OCI-LY7 (cell line): ENCODE results near the gene MZB1. TPM values are rescaled to one million over a fixed set of nuclear protein-coding genes. Genes with fewer than 3 reads are reported as not detected.

Experiments used
- BruUV-seq: library from RNA; stranded (reverse); fragments of 400-500 nt; replicated peaks from 2 replicates; lab custom pipeline; 2021; lab: Mats Ljungman, UMichigan
- CTCF ChIA-PET: fragments of 300-600 bp; sonication (Branson Sonifier 250); formaldehyde crosslinking; loops from one replicate; lab custom pipeline; 2022; ENCODE audit warnings: antibody characterized with exemption; ENCODE audit not compliant: unreplicated experiment; lab: Charles Lee
- POLR2A ChIA-PET: fragments of 300-600 bp; sonication (Branson Sonifier 250); formaldehyde crosslinking; loops from one replicate; lab custom pipeline; 2022; ENCODE audit warnings: antibody characterized with exemption; lab: Charles Lee
- DNase-seq: peaks from one replicate; pipeline ENCODE4 v3.0.0-alpha.2; 2015; ENCODE audit warnings: low spot score
- H2AFZ ChIP-seq: fragments of 200-600 bp; sonication (generic), shearing (Covaris generic); 2 replicates; pipeline ENCODE4 v1.6.1; 2014; ENCODE audit warnings: mild to moderate bottlenecking, antibody characterized with exemption, low read length, moderate library complexity
- H3K27ac ChIP-seq: fragments of 200-600 bp; sonication (generic); 2 replicates; pipeline ENCODE4 v1.5.1; 2014; ENCODE audit warnings: mixed run types, low read depth, mild to moderate bottlenecking, moderate library complexity, low read length, inconsistent platforms; ENCODE audit not compliant: poor library complexity, severe bottlenecking
- H3K36me3 ChIP-seq: fragments of 200-600 bp; sonication (generic); 2 replicates; pipeline ENCODE4 v1.6.1; 2014; ENCODE audit warnings: mild to moderate bottlenecking, antibody characterized with exemption, low read length, moderate library complexity, mixed read lengths; ENCODE audit not compliant: insufficient read depth
- H3K4me1 ChIP-seq: fragments of 200-600 bp; sonication (generic); 2 replicates; pipeline ENCODE4 v1.5.1; 2014; ENCODE audit warnings: mild to moderate bottlenecking, low read length; ENCODE audit not compliant: insufficient read depth, poor library complexity, severe bottlenecking
- H3K4me2 ChIP-seq: fragments of 200-600 bp; sonication (generic); 2 replicates; pipeline ENCODE4 v1.6.1; 2014; ENCODE audit warnings: mild to moderate bottlenecking, low read length
- H3K4me3 ChIP-seq: fragments of 200-600 bp; sonication (generic); 2 replicates; pipeline ENCODE4 v1.5.1; 2014; ENCODE audit warnings: mild to moderate bottlenecking, low read depth, low read length; ENCODE audit not compliant: poor library complexity, severe bottlenecking
- H3K79me2 ChIP-seq: fragments of 200-600 bp; sonication (generic); 2 replicates; pipeline ENCODE4 v1.6.1; 2016; ENCODE audit warnings: low read depth, mild to moderate bottlenecking, low read length, moderate library complexity, mixed read lengths; ENCODE audit not compliant: insufficient read depth
- H3K9me2 ChIP-seq: fragments of 200-600 bp; sonication (generic); 2 replicates; pipeline ENCODE4 v1.6.1; 2016; ENCODE audit warnings: mild to moderate bottlenecking, low read length, mixed read lengths; ENCODE audit not compliant: insufficient read depth
- H3K9me3 ChIP-seq: fragments of 200-600 bp; sonication (generic); 2 replicates; pipeline ENCODE4 v1.6.1; 2014; ENCODE audit warnings: mild to moderate bottlenecking, mixed run types, low read length, mixed read lengths
- H4K20me1 ChIP-seq: fragments of 200-600 bp; sonication (generic); 2 replicates; pipeline ENCODE4 v1.6.1; 2014; ENCODE audit warnings: mild to moderate bottlenecking, antibody characterized with exemption, low read length, moderate library complexity, mixed read lengths; ENCODE audit not compliant: insufficient read depth
- CTCF ChIP-seq: fragments of 200-600 bp; sonication (generic); conservative IDR thresholded peaks from 2 replicates; pipeline ENCODE4 v1.5.1; 2014; ENCODE audit warnings: mild to moderate bottlenecking, antibody characterized with exemption, low read length, moderate library complexity, mixed read lengths
- EZH2phosphoT487 ChIP-seq: fragments of 200-600 bp; sonication (generic); IDR thresholded peaks from 2 replicates; pipeline ENCODE4 v1.6.1; 2018; ENCODE audit warnings: low read depth, borderline replicate concordance, mild to moderate bottlenecking, mixed run types, antibody characterized with exemption, low read length, moderate library complexity, mixed read lengths
- intact Hi-C: fragments of 100-400 bp; cut with micrococcal nuclease; formaldehyde crosslinking; loops from one replicate; pipeline ENCODE4 v1.10.0; 2022; ENCODE audit not compliant: unreplicated experiment
- total RNA-seq, 2 experiments: library from RNA; depleted of rRNA in 1 of 2; stranded (reverse); fragments of >200 nt in 1 of 2; shearing (Covaris generic) in 1 of 2; gene quantifications; 2 replicates each; pipeline ENCODE4 v1.2.3, GENCODE V29; 2014 to 2022

The MZB1 gene
- total RNA-seq, 2 experiments from 2014 or later: 727 to 1,014 TPM

GRCh38 chr5:139407517-139407916 lies 17.8 kb upstream of the MZB1 start:
- intact Hi-C loops: loop anchor here (10.0 kb wide), 1 partner anchor 213 kb away; the partner anchor contains the start of gene SIL1
- Histone ChIP-seq H3K27ac (peak overlapping the region; percentile 68), H3K4me3 (peak overlapping the region; percentile 6), H3K9me2 (no peaks in the 10 kb centered on the region), H3K79me2 (no peaks in the 10 kb centered on the region), H3K4me2 (peak overlapping the region; percentile 64), H3K4me1 (peaks cover 43% of the 10 kb centered on the region), H4K20me1 (no peaks in the 10 kb centered on the region), H2AFZ (peak overlapping the region; percentile 89), H3K9me3 (no peaks in the 10 kb centered on the region), H3K36me3 (no peaks in the 10 kb centered on the region)
- CTCF ChIA-PET: no interaction called here
- DNase-seq: peak; percentile 82
- POLR2A ChIA-PET: interaction anchor here (0.6 to 1.3 kb wide), 5 partner anchors 12 to 213 kb away, joined by 3 to 7 read pairs (median 3); partner anchors contain the start of genes DNAJC18 and PROB1
- TF ChIP-seq CTCF (no peak), EZH2phosphoT487 (no peak)
- BruUV-seq: no TSS peak

- Histone ChIP-seq H3K4me2 (peak overlapping the region; percentile 64), H3K4me1 (peaks cover 43% of the 10 kb centered on the region), H3K27ac (peak overlapping the region; percentile 68), H3K9me2 (no peaks in the 10 kb centered on the region), H3K9me3 (no peaks in the 10 kb centered on the region), H3K36me3 (no peaks in the 10 kb centered on the region), H3K79me2 (no peaks in the 10 kb centered on the region), H4K20me1 (no peaks in the 10 kb centered on the region), H2AFZ (peak overlapping the region; percentile 89; the same call in 1 of the 2 replicates), H3K4me3 (peak overlapping the region; percentile 6)
- intact Hi-C loops: loop anchor here (10.0 kb wide), 1 partner anchor 212 kb away; the partner anchor contains the start of gene SIL1
- DNase-seq: no peak
- CTCF ChIA-PET: no interaction called here
- TF ChIP-seq EZH2phosphoT487 (no peak), CTCF (no peak)
- POLR2A ChIA-PET: interaction anchor here (0.6 to 1.3 kb wide), 7 partner anchors 11 to 241 kb away, joined by 3 to 7 read pairs (median 3); partner anchors contain the start of genes DNAJC18 and PROB1
- no TSS peak for BruUV-seq
Measured at GRCh38 chr5:139406963-139407362, 17.2 kb upstream of the MZB1 start.

GRCh38 chr5:139404484-139404840 lies 14.7 kb upstream of the MZB1 start:
- BruUV-seq: no TSS peak

More at GRCh38 chr5:139404484-139404840, 14.7 kb upstream of the MZB1 start:
- H3K9me2 ChIP-seq: no peaks in the 10 kb centered on the region
- H3K36me3 ChIP-seq: peaks cover 6% of the 10 kb centered on the region; the same call in 1 of the 2 replicates
- H3K9me3 ChIP-seq: no peaks in the 10 kb centered on the region
- CTCF ChIA-PET: interaction anchor here (3.1 kb wide), 1 partner anchor 13 kb away, joined by 12 read pairs; no protein-coding TSS in a partner anchor
- no peaks in the 10 kb centered on the region for H4K20me1 ChIP-seq
- intact Hi-C loops: loop anchor here (10.0 kb wide), 1 partner anchor 210 kb away; the partner anchor contains the start of gene SIL1
- peak; percentile 44 for DNase-seq
- peak overlapping the region; percentile 98 for H3K4me2 ChIP-seq
- H2AFZ ChIP-seq: peak overlapping the region; percentile 75
- H3K4me1 ChIP-seq: peaks cover 43% of the 10 kb centered on the region
- H3K27ac ChIP-seq: peak overlapping the region; percentile 83
- peak overlapping the region; percentile 71 for H3K4me3 ChIP-seq
- no peaks in the 10 kb centered on the region for H3K79me2 ChIP-seq
- 0 out of 2 replicates have a peak, but pooled peaks have one; percentile 21 for TF ChIP-seq CTCF
- no peak for TF ChIP-seq EZH2phosphoT487
- POLR2A ChIA-PET: interaction anchor here (0.6 to 1.0 kb wide), 3 partner anchors 11 to 111 kb away, joined by 3 to 4 read pairs (median 4); no protein-coding TSS in a partner anchor
